CD4-positive, alpha-beta T cell treated with Interleukin-15 for 1 hour (primary cell): ENCODE measurements around the gene RPL29.
"Not testable (repeated sequence)": the region's sequence is repeated elsewhere in the genome, so short reads cannot be mapped to it uniquely, and the experiment has no call there.

ENCODE experiments used
- DNase-seq: peaks from one replicate; pipeline ENCODE4 v3.0.0-alpha.2; 2020

RPL29 gene

GRCh38 chr3:52004906-52005395 lies 9.3 kb upstream of the RPL29 start:
- no peak for DNase-seq

- DNase-seq, result no peak
Observed at GRCh38 chr3:52004163-52004787, 8.6 kb upstream of the RPL29 start.

GRCh38 chr3:52002748-52003147 lies 7.1 kb upstream of the RPL29 start:
- no peak for DNase-seq

DNA sequence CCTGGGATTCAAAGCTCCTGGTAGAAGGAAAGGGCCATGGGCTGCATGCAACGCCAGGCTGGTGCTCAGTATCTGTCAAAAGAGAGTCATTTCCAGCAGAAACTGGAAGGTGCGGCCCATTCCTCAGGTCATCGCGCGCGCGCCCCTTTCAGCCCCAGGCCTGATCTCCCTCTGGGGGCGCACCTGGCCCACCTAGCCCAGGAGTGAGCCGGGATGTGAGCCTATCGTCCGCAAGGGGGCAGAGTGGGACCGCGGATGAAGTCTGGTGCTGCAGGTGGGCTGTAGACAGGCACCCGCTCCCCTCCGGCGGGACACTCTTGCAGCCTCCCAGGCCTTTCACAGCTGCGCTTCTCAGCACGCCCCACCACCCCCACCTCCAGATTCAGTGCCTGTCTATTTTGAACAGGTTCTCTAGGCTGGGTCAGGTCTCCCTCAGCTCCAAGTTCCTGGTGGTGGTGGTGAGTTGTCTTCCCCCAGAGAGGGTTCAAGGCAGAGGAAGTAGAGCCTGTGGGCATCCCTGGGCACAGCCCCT lies 5.8 kb upstream of the RPL29 start:
- DNase-seq, result peak; percentile 84

GRCh38 chr3:51999846-52000245 lies 4.2 kb upstream of the RPL29 start:
- DNase-seq, result no peak

GRCh38 chr3:51998774-51999173 lies 3.1 kb upstream of the RPL29 start:
- no peak for DNase-seq

GRCh38 chr3:51997935-51998596 lies 2.4 kb upstream of the RPL29 start:
- no peak for DNase-seq

DNA sequence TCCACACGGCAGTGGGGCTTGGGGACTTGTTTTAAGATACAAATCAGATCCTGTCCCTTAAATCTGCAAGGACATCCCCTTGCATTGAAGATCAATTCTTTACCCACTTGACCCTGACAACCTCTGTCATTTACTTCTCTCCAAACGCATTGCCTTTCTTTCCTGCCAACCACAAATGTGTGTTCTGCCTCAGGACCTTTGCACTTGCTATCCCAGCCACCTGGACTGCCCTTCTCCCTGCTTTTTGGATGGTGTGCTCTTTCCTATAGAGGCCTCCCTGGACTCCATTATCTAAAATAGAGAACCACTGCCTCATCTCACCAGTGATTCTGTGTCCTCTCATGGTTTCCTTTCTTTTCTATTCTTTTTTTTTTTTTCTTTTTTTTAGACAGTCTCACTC lies 1.5 kb upstream of the RPL29 start:
- DNase-seq, result no peak

- DNase-seq, result no peak
Observed at GRCh38 chr3:51994530-51994929, 1.2 kb downstream of the RPL29 start.

- not testable (repeated sequence) for DNase-seq
Observed at GRCh38 chr3:51993657-51994056, 2.0 kb downstream of the RPL29 start.

GRCh38 chr3:51992017-51992682 lies 3.5 kb downstream of the RPL29 start:
- no peak for DNase-seq

DNA sequence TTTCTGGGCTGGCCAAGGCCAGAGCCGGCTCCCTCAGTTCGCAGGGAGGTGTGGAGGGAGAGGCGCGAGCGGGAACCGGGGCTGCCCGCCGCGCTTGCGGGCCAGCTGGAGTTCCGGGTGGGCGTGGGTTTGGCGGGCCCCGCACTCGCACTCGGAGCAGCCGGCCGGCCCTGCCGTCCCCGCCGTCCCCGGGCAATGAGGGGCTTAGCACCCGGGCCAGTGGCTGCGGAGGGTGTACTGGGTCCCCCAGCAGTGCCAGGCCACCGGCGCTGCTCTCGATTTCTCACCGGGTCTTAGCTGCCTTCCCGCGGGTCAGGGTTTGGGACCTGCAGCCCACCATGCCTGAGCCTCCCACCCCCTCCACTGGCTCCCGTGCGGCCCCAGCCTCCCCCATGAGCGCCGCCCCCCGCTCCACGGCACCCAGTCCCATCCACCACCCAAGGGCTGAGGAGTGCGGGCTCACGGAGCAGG lies 5.2 kb downstream of the RPL29 start:
- DNase-seq, result not testable (repeated sequence)

DNA sequence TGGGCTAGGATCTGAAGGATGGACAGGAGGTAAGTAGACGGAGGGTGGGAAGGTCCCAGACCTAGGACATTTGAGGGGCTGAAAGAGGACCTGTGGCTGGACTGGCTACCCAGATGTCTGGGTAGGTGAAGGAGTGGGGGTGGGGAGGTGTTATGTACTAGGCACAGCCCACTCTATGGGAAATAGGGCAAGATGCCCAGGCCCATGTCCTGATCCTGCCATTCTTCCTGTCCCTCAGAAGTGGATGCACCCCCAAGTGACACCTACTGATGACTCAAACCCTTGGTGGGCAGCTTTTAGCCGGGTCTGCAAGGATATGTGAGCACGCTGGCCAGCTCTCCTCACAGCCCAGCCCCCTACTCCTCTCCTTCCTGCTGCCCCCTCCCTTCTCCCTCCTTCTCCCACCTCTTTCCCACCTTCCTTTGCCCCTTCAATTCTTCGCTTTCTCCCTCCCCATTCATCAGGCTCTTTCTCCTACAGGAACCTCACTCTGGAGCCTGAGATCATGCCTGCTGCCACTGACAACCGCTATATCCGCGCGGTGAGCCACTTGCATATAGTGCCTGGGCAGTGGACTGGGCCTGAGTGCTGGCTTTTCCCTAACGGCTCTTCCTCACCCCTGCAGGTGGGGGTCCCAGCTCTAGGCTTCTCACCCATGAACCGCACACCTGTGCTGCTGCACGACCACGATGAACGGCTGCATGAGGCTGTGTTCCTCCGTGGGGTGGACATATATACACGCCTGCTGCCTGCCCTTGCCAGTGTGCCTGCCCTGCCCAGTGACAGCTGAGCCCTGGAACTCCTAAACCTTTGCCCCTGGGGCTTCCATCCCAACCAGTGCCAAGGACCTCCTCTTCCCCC lies 7.2 kb downstream of the RPL29 start:
- no peak for DNase-seq

- no peak for DNase-seq
Observed at GRCh38 chr3:51987568-51987967, 8.1 kb downstream of the RPL29 start.

GRCh38 chr3:51986010-51986947 lies 9.4 kb downstream of the RPL29 start:
- DNase-seq, result no peak

GRCh38 chr3:51985063-51985462 lies 10.6 kb downstream of the RPL29 start:
- DNase-seq, result no peak

DNA sequence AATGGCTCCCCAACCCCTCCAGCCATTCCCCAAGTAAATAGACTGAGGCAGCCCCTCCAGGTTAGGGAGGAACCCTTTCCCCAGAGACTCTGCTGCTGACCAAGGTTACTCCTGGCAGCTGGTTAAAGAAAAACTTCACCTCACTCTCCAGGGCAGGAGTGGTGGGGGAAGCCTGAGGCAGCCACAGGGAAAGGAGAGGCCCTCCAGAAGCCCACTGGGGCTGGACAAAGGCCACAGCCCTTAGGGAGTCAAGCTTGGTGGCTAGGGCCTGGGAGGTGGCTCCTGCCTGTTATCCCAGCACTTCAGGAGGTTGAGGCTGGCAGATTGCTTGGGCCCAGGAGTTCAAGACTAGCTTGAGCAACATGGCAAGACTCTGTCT lies 11.4 kb downstream of the RPL29 start:
- no peak for DNase-seq

- DNase-seq, result no peak
Observed at GRCh38 chr3:51983578-51984268, 12.0 kb downstream of the RPL29 start.

- DNase-seq, result peak; percentile 69
Observed at GRCh38 chr3:51982838-51983577, 12.7 kb downstream of the RPL29 start, which contains the start of gene ACY1. TSS of gene ACY1 (plus strand) at chr3:51983535. CDS start at chr3:51984065, 530 bp downstream.

GRCh38 chr3:51982352-51982837 lies 13.3 kb downstream of the RPL29 start:
- DNase-seq, result peak; percentile 34
